ENCODE results near the gene DTNBP1.

Gene DTNBP1

GRCh38 chr6:15515660-15516375 lies 147.0 kb downstream of the DTNBP1 start:
- no peak overlapping the region for H3K4me2 ChIP-seq (ENCODE audit: low read length)
- H3K9me3 ChIP-seq (ENCODE audit: control insufficient read depth, insufficient read depth, low read length), result no peaks in the 10 kb centered on the region
- no peak overlapping the region for H3K4me3 ChIP-seq (ENCODE audit: low read length)
- no peaks in the 10 kb centered on the region for H4K20me1 ChIP-seq (ENCODE audit: control insufficient read depth, insufficient read depth, low read depth, low read length)
- peaks cover 4% of the 10 kb centered on the region; the same call in 1 of the 2 replicates for H3K36me3 ChIP-seq (ENCODE audit: control insufficient read depth, low read length)
- no peaks in the 10 kb centered on the region for H3F3A ChIP-seq (ENCODE audit: control insufficient read depth, insufficient read depth)
- H3K79me2 ChIP-seq (ENCODE audit: control insufficient read depth, low read length), result no peaks in the 10 kb centered on the region
- no peaks in the 10 kb centered on the region for H3K9me2 ChIP-seq (replicated peaks; ENCODE audit: control insufficient read depth, low read length)
- no peaks in the 10 kb centered on the region for H3K27me3 ChIP-seq (ENCODE audit: control insufficient read depth, low read length)
- no peak for TF ChIP-seq EZH2phosphoT487 (IDR thresholded peaks at IDR 0.05; ENCODE audit: borderline replicate concordance, low read length)
- TF ChIP-seq CTCF (IDR thresholded peaks at IDR 0.05; ENCODE audit: low read depth, low read length, poor library complexity, severe bottlenecking), result no peak
- H3K27ac ChIP-seq (ENCODE audit: low read depth, low read length), result no peak overlapping the region
- 0 out of 2 replicates have a peak, but pooled peaks cover 3% of the 10 kb centered on the region for H3K4me1 ChIP-seq (ENCODE audit: control insufficient read depth, low read length)

GRCh38 chr6:15515226-15515625 lies 147.6 kb downstream of the DTNBP1 start:
- H3K36me3 ChIP-seq (ENCODE audit: control insufficient read depth, low read length), result no peaks in the 10 kb centered on the region
- no peaks in the 10 kb centered on the region for H3F3A ChIP-seq (ENCODE audit: control insufficient read depth, insufficient read depth)
- H3K4me1 ChIP-seq (ENCODE audit: control insufficient read depth, low read length), result 0 out of 2 replicates have a peak, but pooled peaks cover 3% of the 10 kb centered on the region
- H3K9me2 ChIP-seq (replicated peaks; ENCODE audit: control insufficient read depth, low read length), result no peaks in the 10 kb centered on the region
- H3K4me3 ChIP-seq (ENCODE audit: low read length), result no peak overlapping the region
- TF ChIP-seq CTCF (IDR thresholded peaks at IDR 0.05; ENCODE audit: low read depth, low read length, poor library complexity, severe bottlenecking), result no peak
- no peak overlapping the region for H3K4me2 ChIP-seq (ENCODE audit: low read length)
- no peaks in the 10 kb centered on the region for H3K9me3 ChIP-seq (ENCODE audit: control insufficient read depth, insufficient read depth, low read length)
- no peaks in the 10 kb centered on the region for H3K27me3 ChIP-seq (ENCODE audit: control insufficient read depth, low read length)
- no peaks in the 10 kb centered on the region for H4K20me1 ChIP-seq (ENCODE audit: control insufficient read depth, insufficient read depth, low read depth, low read length)
- H3K79me2 ChIP-seq (ENCODE audit: control insufficient read depth, low read length), result no peaks in the 10 kb centered on the region
- H3K27ac ChIP-seq (ENCODE audit: low read depth, low read length), result no peak overlapping the region

GRCh38 chr6:15513801-15514711 lies 148.8 kb downstream of the DTNBP1 start:
- TF ChIP-seq CTCF (IDR thresholded peaks at IDR 0.05; ENCODE audit: low read depth, low read length, poor library complexity, severe bottlenecking) (no peak), EZH2phosphoT487 (IDR thresholded peaks at IDR 0.05; ENCODE audit: borderline replicate concordance, low read length) (no peak)
- Histone ChIP-seq H3F3A (ENCODE audit: control insufficient read depth, insufficient read depth) (no peaks in the 10 kb centered on the region), H3K9me2 (replicated peaks; ENCODE audit: control insufficient read depth, low read length) (no peaks in the 10 kb centered on the region), H4K20me1 (ENCODE audit: control insufficient read depth, insufficient read depth, low read depth, low read length) (no peaks in the 10 kb centered on the region), H3K4me3 (ENCODE audit: low read length) (no peak overlapping the region), H3K36me3 (ENCODE audit: control insufficient read depth, low read length) (no peaks in the 10 kb centered on the region), H3K9me3 (ENCODE audit: control insufficient read depth, insufficient read depth, low read length) (no peaks in the 10 kb centered on the region), H3K4me1 (ENCODE audit: control insufficient read depth, low read length) (0 out of 2 replicates have a peak, but pooled peaks cover 3% of the 10 kb centered on the region), H3K27ac (ENCODE audit: low read depth, low read length) (no peak overlapping the region), H3K79me2 (ENCODE audit: control insufficient read depth, low read length) (no peaks in the 10 kb centered on the region), H3K27me3 (ENCODE audit: control insufficient read depth, low read length) (no peaks in the 10 kb centered on the region), H3K4me2 (ENCODE audit: low read length) (no peak overlapping the region)
